ENCODE results near the gene MRPL46.

- TF ChIP-seq CTCF (IDR thresholded peaks at IDR 0.05; ENCODE audit: insufficient read depth, low read length, poor library complexity, severe bottlenecking) (no peak), EZH2phosphoT487 (conservative IDR thresholded peaks at IDR 0.05; ENCODE audit: low read length) (no peak)
Measured at GRCh38 chr15:88513195-88513594, 46.0 kb upstream of the MRPL46 start.
